K562 (cell line): ENCODE data around the gene SPINT2. TPM values are rescaled to one million over a fixed set of nuclear protein-coding genes. Genes with fewer than 3 reads are reported as not detected.

ENCODE experiments used
- ATAC-seq: fragments of 200-7000 bp; cut with Tn5 transposase; 3 replicates; pipeline ENCODE4 v1.9.1; 2020; ENCODE audit warnings: moderate library complexity
- BruUV-seq: library from RNA; stranded (reverse); fragments of 400-500 nt; replicated peaks from 2 replicates; lab custom pipeline; 2021; lab: Mats Ljungman, UMichigan
- CTCF ChIA-PET: fragments of 300-600 bp; formaldehyde crosslinking; extraction: SDS; loops from one replicate; lab custom pipeline; 2021; ENCODE audit warnings: low intra/inter-chr PET ratio; lab: Yijun Ruan, JAX
- POLR2A ChIA-PET: fragments of 300-600, 350-650 bp; sonication (Branson Sonifier 250); formaldehyde crosslinking; extraction: SDS; loops from one replicate; lab custom pipeline; 2021; ENCODE audit warnings: antibody characterized with exemption, inconsistent platforms; lab: Yijun Ruan, JAX
- DNase-seq, 4 experiments: peaks; one replicate each; pipeline versions ENCODE4 v3.0.0 to v3.0.0-alpha.2; 2011 to 2018; ENCODE audit warnings: low spot score in 3 of 4, mixed read lengths in 3 of 4; ENCODE audit errors: extremely low read depth in 1 of 4
- FAIRE-seq: peaks from 2 replicates; lab custom pipeline; 2011; peaks lifted over from hg19 to GRCh38; lab: Jason Lieb, UNC
- H2AFZ ChIP-seq: 2 replicates; pipeline ENCODE4 v1.6.0; 2011; ENCODE audit warnings: low read depth, low read length, control low read depth, inconsistent platforms
- H3K27ac ChIP-seq: fragments of 200-600 bp; 3 replicates; pipeline ENCODE4 v1.8.0; 2011; ENCODE audit warnings: low read depth, mild to moderate bottlenecking, control low read depth, inconsistent platforms, low read length, moderate library complexity, mixed read lengths; ENCODE audit errors: extremely low read depth
- H3K27me3 ChIP-seq, 2 experiments: fragments of 300-600 bp in 1 of 2; 2 replicates in 1 of 2; 3 replicates in 1 of 2; pipeline versions ENCODE4 v1.6.0 to v1.8.0; 2011; ENCODE audit warnings: inconsistent platforms in 2 of 2, low read length in 2 of 2, mild to moderate bottlenecking in 1 of 2, mixed read lengths in 1 of 2, moderate library complexity in 1 of 2; ENCODE audit not compliant: control insufficient read depth in 2 of 2, insufficient read depth in 2 of 2
- H3K36me3 ChIP-seq: fragments of 300-600 bp; 3 replicates; pipeline ENCODE4 v1.8.0; 2011; ENCODE audit warnings: mild to moderate bottlenecking, low read length, inconsistent platforms; ENCODE audit not compliant: control insufficient read depth, insufficient read depth
- H3K4me1 ChIP-seq, 2 experiments: fragments of 200-600 bp in 1 of 2; replicated peaks in 1 of 2; 2 replicates in 1 of 2; 3 replicates in 1 of 2; pipeline versions ENCODE4 v1.5.1 to v1.8.0; 2011; ENCODE audit warnings: inconsistent platforms in 2 of 2, low read length in 2 of 2, mild to moderate bottlenecking in 1 of 2, mixed read lengths in 1 of 2, moderate library complexity in 1 of 2; ENCODE audit not compliant: control insufficient read depth in 2 of 2, insufficient read depth in 2 of 2
- H3K4me2 ChIP-seq: 2 replicates; pipeline ENCODE4 v1.6.1; 2011; ENCODE audit warnings: low read length, control low read depth, inconsistent platforms, mixed read lengths; ENCODE audit not compliant: insufficient read depth
- H3K4me3 ChIP-seq: fragments of 200-600 bp; sonication (generic), shearing (Covaris generic); 2 replicates; pipeline ENCODE4 v1.5.1; 2016; ENCODE audit warnings: control low read depth, inconsistent platforms
- H3K79me2 ChIP-seq: fragments of 200-600 bp; 3 replicates; pipeline ENCODE4 v1.8.0; 2011; ENCODE audit warnings: low read length, inconsistent platforms; ENCODE audit not compliant: control insufficient read depth, insufficient read depth
- H3K9ac ChIP-seq, 2 experiments: 2 replicates each; pipeline versions ENCODE4 v1.6.0 to v1.6.1; 2011; ENCODE audit warnings: low read depth in 2 of 2, low read length in 2 of 2, control low read depth in 1 of 2, inconsistent platforms in 1 of 2, mild to moderate bottlenecking in 1 of 2, mixed read lengths in 1 of 2; ENCODE audit not compliant: insufficient read depth in 1 of 2
- H3K9me1 ChIP-seq: one replicate; pipeline ENCODE4 v1.6.0; 2011; ENCODE audit warnings: inconsistent platforms, mild to moderate bottlenecking, low read length, moderate library complexity; ENCODE audit not compliant: control insufficient read depth, insufficient read depth
- H3K9me3 ChIP-seq: replicated peaks from 2 replicates; pipeline ENCODE4 v1.5.1; 2011; ENCODE audit warnings: low read depth, low read length, inconsistent platforms; ENCODE audit not compliant: control insufficient read depth, insufficient read depth
- H4K20me1 ChIP-seq: replicated peaks from 2 replicates; pipeline ENCODE4 v1.6.1; 2011; ENCODE audit warnings: low read length, inconsistent platforms, mixed read lengths; ENCODE audit not compliant: control insufficient read depth, insufficient read depth
- ASH1L ChIP-seq: fragments of 450-650 bp; IDR thresholded peaks from 2 replicates; pipeline ENCODE4 v1.6.1; 2018; ENCODE audit warnings: borderline replicate concordance, mild to moderate bottlenecking, low read depth; ENCODE audit not compliant: partially characterized antibody
- FUS ChIP-seq: fragments of 200-400 bp; formaldehyde crosslinking; optimal IDR thresholded peaks from 2 replicates; pipeline ENCODE3; 2017; ENCODE audit warnings: low read depth, low read length
- KDM5B ChIP-seq: fragments of 200-600 bp; sonication (generic); IDR thresholded peaks from 2 replicates; pipeline ENCODE4 v1.6.1; 2012; ENCODE audit warnings: low read depth, mild to moderate bottlenecking, moderate library complexity, low read length, control low read depth, inconsistent platforms; ENCODE audit not compliant: insufficient replicate concordance
- MIER1 ChIP-seq: fragments of 450-650 bp; IDR thresholded peaks from 2 replicates; pipeline ENCODE4 v1.6.1; 2016; ENCODE audit warnings: antibody characterized with exemption, mild to moderate bottlenecking, low read depth
- PCBP2 ChIP-seq: fragments of 200-400 bp; formaldehyde crosslinking; IDR thresholded peaks from 2 replicates; pipeline ENCODE4 v1.6.1; 2018; ENCODE audit warnings: low read length, low read depth, mild to moderate bottlenecking, moderate library complexity; ENCODE audit not compliant: poor library complexity, severe bottlenecking
- RFX1 ChIP-seq: fragments of 450-650 bp; IDR thresholded peaks from 2 replicates; pipeline ENCODE4 v1.6.1; 2016; ENCODE audit warnings: mild to moderate bottlenecking, moderate library complexity
- SOX6 ChIP-seq: fragments of 450-650 bp; IDR thresholded peaks from 2 replicates; pipeline ENCODE4 v1.6.1; 2014; ENCODE audit warnings: mild to moderate bottlenecking
- YY1 ChIP-seq, 3 experiments: IDR thresholded peaks; 2 replicates each; pipeline ENCODE4 v1.6.1; 2011; ENCODE audit warnings: low read length in 2 of 3, mild to moderate bottlenecking in 2 of 3, moderate library complexity in 2 of 3, borderline replicate concordance in 1 of 3, control low read depth in 1 of 3, low read depth in 1 of 3; ENCODE audit not compliant: insufficient read depth in 3 of 3, insufficient replicate concordance in 2 of 3, control insufficient read depth in 1 of 3, insufficient read length in 1 of 3; ENCODE audit errors: extremely low read depth in 1 of 3
- ZNF133 ChIP-seq: fragments of 250-450 bp; sonication (Bioruptor Pico); IDR thresholded peaks from 2 replicates; pipeline ENCODE4 v1.4.0; 2020; ENCODE audit warnings: mild to moderate bottlenecking
- ZNF695 ChIP-seq: fragments of 450-650 bp; formaldehyde crosslinking; IDR thresholded peaks from 2 replicates; pipeline ENCODE4 v1.4.0; 2020; ENCODE audit warnings: mild to moderate bottlenecking, moderate library complexity
- ZNF717 ChIP-seq: fragments of 250-450 bp; sonication (Bioruptor Pico); IDR thresholded peaks from 2 replicates; pipeline ENCODE4 v1.5.0; 2021
- WGBS: fragments of 100-300 bp; shearing (Covaris generic); methylation state at CpG from one replicate; pipeline ENCODE4 v1.1.6; 2016; ENCODE audit warnings: low coverage, mixed read lengths; ENCODE audit not compliant: insufficient coverage; ENCODE audit errors: missing lambda C conversion rate; 5-methylcytosine and 5-hydroxymethylcytosine counted together
- in situ Hi-C: fragments of 300-500 bp; cut with MboI; formaldehyde crosslinking; loops from 4 replicates; pipeline ENCODE4 v1.15.0; 2018; ENCODE audit warnings: inconsistent platforms, mixed read lengths
- intact Hi-C: fragments of 100-400 bp; cut with micrococcal nuclease; formaldehyde crosslinking; loops from 2 replicates; pipeline ENCODE4 v1.14.2; 2022
- polyA plus RNA-seq, 8 experiments: library from polyadenylated mRNA; depleted of rRNA in 4 of 8; stranded (reverse) in 5 of 8; unstranded in 3 of 8; fragments of >200 nt; fragmentation: Nextera tagmentation in 2 of 8; fragmentation: Illumina TruSeq in 1 of 8; extraction: Ambion mirVana in 2 of 8; extraction: Trizol in 1 of 8; gene quantifications; 2 replicates each; pipeline versions ENCODE4 v1.2.1 to v1.2.3, GENCODE V29; 2011 to 2014; ENCODE audit warnings: inconsistent platforms in 1 of 8, missing spikeins in 1 of 8
- total RNA-seq, 7 experiments: library from RNA; depleted of rRNA in 6 of 7; stranded (reverse); fragments of >200 nt in 6 of 7; fragmentation: Illumina TruSeq in 2 of 7; extraction: Trizol in 2 of 7; gene quantifications; 2 replicates each; pipeline versions ENCODE4 v1.2.1 to v1.2.3, GENCODE V29; 2011 to 2021; ENCODE audit warnings: low replicate concordance in 1 of 7
- TF ChIP-seq, protein P1 (sequence below): fragments of 450-650 bp; IDR thresholded peaks from 2 replicates; pipeline ENCODE4 v1.6.1; 2017; ENCODE audit warnings: antibody characterized with exemption, mild to moderate bottlenecking

The SPINT2 gene
- total and polyA plus RNA-seq, 9 of the 15 experiments (the other 6 are each of a cell fraction or from before 2014, with no cell fraction given): 0.65 to 4.5 (median 3.4) TPM

DNA sequence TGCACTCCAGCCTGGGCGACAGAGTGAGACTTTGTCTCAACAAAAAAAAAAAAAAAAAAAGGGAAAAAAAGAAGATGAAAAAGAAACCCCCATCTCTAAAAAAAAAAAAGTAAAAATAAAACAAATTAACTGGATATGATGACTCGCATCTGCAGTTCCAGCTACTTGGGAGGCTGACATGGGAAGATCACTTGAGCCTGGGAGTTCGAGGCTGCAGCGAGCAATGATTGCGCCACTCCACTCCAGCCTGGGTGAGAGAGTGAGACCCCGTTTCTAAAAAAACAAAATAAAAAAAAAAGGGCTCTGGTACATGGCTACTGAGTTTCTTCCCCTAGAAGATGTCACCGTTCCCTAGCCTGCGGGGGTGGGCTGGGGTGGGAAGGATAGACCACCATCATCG, 68.9 kb downstream of the SPINT2 start:
- no TSS peak for BruUV-seq
- H3K79me2 ChIP-seq: peaks cover 2% of the 10 kb centered on the region; the same call in 1 of the 3 replicates
- FAIRE-seq: no peak

More for the DNA sequence above, 68.9 kb downstream of the SPINT2 start:
- POLR2A ChIA-PET: interaction anchor here (0.5 to 0.6 kb wide), 2 partner anchors 38 to 426 kb away, joined by 3 to 4 read pairs; partner anchors contain the start of gene SIPA1L3
- H2AFZ ChIP-seq: no peak overlapping the region
- no peaks in the 10 kb centered on the region for H4K20me1 ChIP-seq
- H3K27ac ChIP-seq: no peak overlapping the region
- no peak for TF ChIP-seq KDM5B
- TF ChIP-seq ZNF133: no peak
- no peak for TF ChIP-seq SOX6
- TF ChIP-seq ASH1L: no peak
- TF ChIP-seq MIER1: no peak
- no peak for TF ChIP-seq ZNF695
- TF ChIP-seq PCBP2: no peak
- no peak for TF ChIP-seq YY1 (IDR thresholded peaks at IDR 0.05; ENCODE audit: borderline replicate concordance in 1 of 3, control insufficient read depth in 1 of 3, extremely low read depth in 1 of 3, insufficient read depth in 3 of 3, insufficient read length in 1 of 3, insufficient replicate concordance in 2 of 3, low read depth in 1 of 3, low read length in 2 of 3)
- no peak for TF ChIP-seq FUS
- TF ChIP-seq ZNF717 (CRISPR knock-in tag): no peak
- TF ChIP-seq, protein P1, sequence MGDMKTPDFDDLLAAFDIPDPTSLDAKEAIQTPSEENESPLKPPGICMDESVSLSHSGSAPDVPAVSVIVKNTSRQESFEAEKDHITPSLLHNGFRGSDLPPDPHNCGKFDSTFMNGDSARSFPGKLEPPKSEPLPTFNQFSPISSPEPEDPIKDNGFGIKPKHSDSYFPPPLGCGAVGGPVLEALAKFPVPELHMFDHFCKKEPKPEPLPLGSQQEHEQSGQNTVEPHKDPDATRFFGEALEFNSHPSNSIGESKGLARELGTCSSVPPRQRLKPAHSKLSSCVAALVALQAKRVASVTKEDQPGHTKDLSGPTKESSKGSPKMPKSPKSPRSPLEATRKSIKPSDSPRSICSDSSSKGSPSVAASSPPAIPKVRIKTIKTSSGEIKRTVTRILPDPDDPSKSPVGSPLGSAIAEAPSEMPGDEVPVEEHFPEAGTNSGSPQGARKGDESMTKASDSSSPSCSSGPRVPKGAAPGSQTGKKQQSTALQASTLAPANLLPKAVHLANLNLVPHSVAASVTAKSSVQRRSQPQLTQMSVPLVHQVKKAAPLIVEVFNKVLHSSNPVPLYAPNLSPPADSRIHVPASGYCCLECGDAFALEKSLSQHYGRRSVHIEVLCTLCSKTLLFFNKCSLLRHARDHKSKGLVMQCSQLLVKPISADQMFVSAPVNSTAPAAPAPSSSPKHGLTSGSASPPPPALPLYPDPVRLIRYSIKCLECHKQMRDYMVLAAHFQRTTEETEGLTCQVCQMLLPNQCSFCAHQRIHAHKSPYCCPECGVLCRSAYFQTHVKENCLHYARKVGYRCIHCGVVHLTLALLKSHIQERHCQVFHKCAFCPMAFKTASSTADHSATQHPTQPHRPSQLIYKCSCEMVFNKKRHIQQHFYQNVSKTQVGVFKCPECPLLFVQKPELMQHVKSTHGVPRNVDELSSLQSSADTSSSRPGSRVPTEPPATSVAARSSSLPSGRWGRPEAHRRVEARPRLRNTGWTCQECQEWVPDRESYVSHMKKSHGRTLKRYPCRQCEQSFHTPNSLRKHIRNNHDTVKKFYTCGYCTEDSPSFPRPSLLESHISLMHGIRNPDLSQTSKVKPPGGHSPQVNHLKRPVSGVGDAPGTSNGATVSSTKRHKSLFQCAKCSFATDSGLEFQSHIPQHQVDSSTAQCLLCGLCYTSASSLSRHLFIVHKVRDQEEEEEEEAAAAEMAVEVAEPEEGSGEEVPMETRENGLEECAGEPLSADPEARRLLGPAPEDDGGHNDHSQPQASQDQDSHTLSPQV: no peak
- no peak for TF ChIP-seq RFX1
- H3K4me3 ChIP-seq: no peak overlapping the region
- intact Hi-C loops (loop anchor here (2.0 kb wide), 1 partner anchor 34 kb away; no protein-coding TSS in a partner anchor), in situ Hi-C loops (loop anchor here (5.0 to 25.0 kb wide), 3 partner anchors 91 to 421 kb away; partner anchors contain the start of genes SIPA1L3 and WDR87)
- H3K9me1 ChIP-seq: no peaks in the 10 kb centered on the region
- CTCF ChIA-PET: interaction anchor here (1.5 to 3.6 kb wide), 2 partner anchors 89 to 434 kb away, joined by 3 to 41 read pairs; no protein-coding TSS in a partner anchor
- no peak for ATAC-seq
- peaks cover 10 to 39% of the 10 kb centered on the region in 2 experiments; a peak in 4 of 5 replicates for H3K4me1 ChIP-seq
- no peak overlapping the region for H3K4me2 ChIP-seq
- H3K36me3 ChIP-seq: no peaks in the 10 kb centered on the region
- H3K9ac ChIP-seq: no peak overlapping the region
- H3K27me3 ChIP-seq: no peaks in the 10 kb centered on the region
- WGBS: 81% methylated on average over 8 of the region's 9 CpGs
- no peaks in the 10 kb centered on the region for H3K9me3 ChIP-seq
- DNase-seq: no peak
